HG02798 (cell line): Measurements from ENCODE around the gene DDX10.
"Not testable (repeated sequence)": the region's sequence is repeated elsewhere in the genome, so short reads cannot be mapped to it uniquely, and the experiment has no call there.

Source experiments
- ATAC-seq: cut with Tn5 transposase; IDR thresholded peaks from one replicate; pipeline ENCODE4 v1.9.1; 2021; ENCODE audit warnings: mild to moderate bottlenecking; ENCODE audit not compliant: unreplicated experiment, poor library complexity

Gene DDX10

GRCh38 chr11:108805030-108805429 is 140.2 kb downstream of the DDX10 start:
- ATAC-seq = no peak

GRCh38 chr11:108807262-108807661 is 142.4 kb downstream of the DDX10 start:
- ATAC-seq = no peak

- no peak for ATAC-seq
Measured at GRCh38 chr11:108813086-108813485, 148.2 kb downstream of the DDX10 start.

GRCh38 chr11:108817976-108818375 is 153.1 kb downstream of the DDX10 start:
- ATAC-seq = no peak

GRCh38 chr11:108818971-108819370 is 154.1 kb downstream of the DDX10 start:
- ATAC-seq = no peak

- no peak for ATAC-seq
Measured at GRCh38 chr11:108819957-108820356, 155.1 kb downstream of the DDX10 start.

GRCh38 chr11:108823960-108824359 is 159.1 kb downstream of the DDX10 start:
- not testable (repeated sequence) for ATAC-seq

- no peak for ATAC-seq
Measured at GRCh38 chr11:108824545-108824944, 159.7 kb downstream of the DDX10 start.

- ATAC-seq = no peak
Measured at GRCh38 chr11:108825381-108825780, 160.5 kb downstream of the DDX10 start.

- no peak for ATAC-seq
Measured at GRCh38 chr11:108826136-108826535, 161.3 kb downstream of the DDX10 start.

GRCh38 chr11:108835624-108836023 is 170.8 kb downstream of the DDX10 start:
- ATAC-seq = no peak

- ATAC-seq = no peak
Measured at GRCh38 chr11:108836541-108836940, 171.7 kb downstream of the DDX10 start.

GRCh38 chr11:108838102-108838791 is 173.4 kb downstream of the DDX10 start:
- no peak for ATAC-seq

- ATAC-seq = no peak
Measured at GRCh38 chr11:108838792-108839105, 173.9 kb downstream of the DDX10 start.

GRCh38 chr11:108846009-108846408 is 181.1 kb downstream of the DDX10 start:
- ATAC-seq = no peak

GRCh38 chr11:108847298-108847990 is 182.6 kb downstream of the DDX10 start:
- no peak for ATAC-seq

GRCh38 chr11:108851781-108852180 is 186.9 kb downstream of the DDX10 start:
- no peak for ATAC-seq

- no peak for ATAC-seq
Measured at GRCh38 chr11:108852701-108853100, 187.8 kb downstream of the DDX10 start.

- ATAC-seq = no peak
Measured at GRCh38 chr11:108853151-108853550, 188.3 kb downstream of the DDX10 start.

- ATAC-seq = peak; percentile 57
Measured at GRCh38 chr11:108853864-108854263, 189.0 kb downstream of the DDX10 start.

GRCh38 chr11:108854346-108854745 is 189.5 kb downstream of the DDX10 start:
- ATAC-seq = peak; percentile 94

GRCh38 chr11:108857382-108857781 is 192.5 kb downstream of the DDX10 start:
- no peak for ATAC-seq
